GM12892 (cell line): Measurements from ENCODE around the gene SEPTIN5.

Source experiments
- POLR2A ChIP-seq: IDR thresholded peaks from 2 replicates; pipeline ENCODE4 v1.6.1; 2011; ENCODE audit warnings: low read depth, low read length, control low read depth
- POLR2AphosphoS5 ChIP-seq: IDR thresholded peaks from 2 replicates; pipeline ENCODE4 v1.6.1; 2011; ENCODE audit warnings: low read depth, low read length, control low read depth

DNA sequence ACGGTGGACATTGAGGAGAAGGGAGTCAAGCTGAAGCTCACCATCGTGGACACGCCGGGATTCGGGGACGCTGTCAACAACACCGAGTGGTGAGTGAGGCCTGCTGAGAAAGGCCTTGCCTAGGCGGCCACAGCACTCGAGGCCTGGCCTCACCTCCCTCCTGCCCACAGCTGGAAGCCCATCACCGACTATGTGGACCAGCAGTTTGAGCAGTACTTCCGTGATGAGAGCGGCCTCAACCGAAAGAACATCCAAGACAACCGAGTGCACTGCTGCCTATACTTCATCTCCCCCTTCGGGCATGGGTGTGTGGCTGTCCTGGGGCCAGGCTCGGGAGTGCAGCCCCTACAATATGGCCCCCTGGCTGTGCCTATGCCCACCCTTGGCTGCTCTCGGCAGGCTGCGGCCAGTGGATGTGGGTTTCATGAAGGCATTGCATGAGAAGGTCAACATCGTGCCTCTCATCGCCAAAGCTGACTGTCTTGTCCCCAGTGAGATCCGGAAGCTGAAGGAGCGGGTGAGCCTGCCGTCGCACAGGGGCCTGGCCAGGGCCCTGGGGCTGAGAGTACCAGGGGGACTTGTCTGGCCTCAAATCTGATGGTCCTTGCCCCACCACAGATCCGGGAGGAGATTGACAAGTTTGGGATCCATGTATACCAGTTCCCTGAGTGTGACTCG lies 6.0 kb downstream of the SEPTIN5 start:
- no peak for TF ChIP-seq POLR2A
- no peak for TF ChIP-seq POLR2AphosphoS5
